ENCODE measurements around the gene SON. TPM values are rescaled to one million over a fixed set of nuclear protein-coding genes. Genes with fewer than 3 reads are reported as not detected.
"Not testable (repeated sequence)": the region's sequence is repeated elsewhere in the genome, so short reads cannot be mapped to it uniquely, and the experiment has no call there.

SON gene
- total RNA-seq, 2 experiments from 2014 or later, result 243 to 352 TPM

GRCh38 chr21:33608559-33608958 lies 65.7 kb downstream of the SON start:
- ChIA-PET CTCF (ENCODE audit: unreplicated experiment) (no interaction called here), POLR2A (interaction anchor here (0.7 to 1.5 kb wide), 3 partner anchors 8 to 324 kb away, joined by 4 to 5 read pairs (median 4); no protein-coding TSS in a partner anchor)
- H3K79me2 ChIP-seq (ENCODE audit: insufficient read depth, low read depth, low read length), result no peaks in the 10 kb centered on the region
- H3K4me1 ChIP-seq (ENCODE audit: insufficient read depth, low read length, poor library complexity, severe bottlenecking), result no peaks in the 10 kb centered on the region
- no peak overlapping the region for H2AFZ ChIP-seq (ENCODE audit: low read length)
- H3K9me2 ChIP-seq (ENCODE audit: insufficient read depth, low read length), result no peaks in the 10 kb centered on the region
- TF ChIP-seq EZH2phosphoT487 (IDR thresholded peaks at IDR 0.05; ENCODE audit: borderline replicate concordance, low read depth, low read length), result no peak
- TF ChIP-seq, protein P1, sequence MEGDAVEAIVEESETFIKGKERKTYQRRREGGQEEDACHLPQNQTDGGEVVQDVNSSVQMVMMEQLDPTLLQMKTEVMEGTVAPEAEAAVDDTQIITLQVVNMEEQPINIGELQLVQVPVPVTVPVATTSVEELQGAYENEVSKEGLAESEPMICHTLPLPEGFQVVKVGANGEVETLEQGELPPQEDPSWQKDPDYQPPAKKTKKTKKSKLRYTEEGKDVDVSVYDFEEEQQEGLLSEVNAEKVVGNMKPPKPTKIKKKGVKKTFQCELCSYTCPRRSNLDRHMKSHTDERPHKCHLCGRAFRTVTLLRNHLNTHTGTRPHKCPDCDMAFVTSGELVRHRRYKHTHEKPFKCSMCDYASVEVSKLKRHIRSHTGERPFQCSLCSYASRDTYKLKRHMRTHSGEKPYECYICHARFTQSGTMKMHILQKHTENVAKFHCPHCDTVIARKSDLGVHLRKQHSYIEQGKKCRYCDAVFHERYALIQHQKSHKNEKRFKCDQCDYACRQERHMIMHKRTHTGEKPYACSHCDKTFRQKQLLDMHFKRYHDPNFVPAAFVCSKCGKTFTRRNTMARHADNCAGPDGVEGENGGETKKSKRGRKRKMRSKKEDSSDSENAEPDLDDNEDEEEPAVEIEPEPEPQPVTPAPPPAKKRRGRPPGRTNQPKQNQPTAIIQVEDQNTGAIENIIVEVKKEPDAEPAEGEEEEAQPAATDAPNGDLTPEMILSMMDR (conservative IDR thresholded peaks at IDR 0.05; ENCODE audit: low read length), result no peak
- no peak overlapping the region for H3K4me2 ChIP-seq (ENCODE audit: low read length)
- no peaks in the 10 kb centered on the region for H3K9me3 ChIP-seq (ENCODE audit: low read length)
- H3K36me3 ChIP-seq (ENCODE audit: insufficient read depth, low read length), result peaks cover 13% of the 10 kb centered on the region; the same call in 1 of the 2 replicates
- intact Hi-C loops (cut with micrococcal nuclease; ENCODE audit: unreplicated experiment), result loop anchor here (10.0 kb wide), 1 partner anchor 164 kb away; no protein-coding TSS in a partner anchor
- no TSS peak for BruUV-seq (replicated peaks)
- no peak for DNase-seq (ENCODE audit: low spot score)
- no peak overlapping the region for H3K27ac ChIP-seq (ENCODE audit: low read depth, low read length, poor library complexity, severe bottlenecking)
- H3K4me3 ChIP-seq (ENCODE audit: low read depth, low read length, poor library complexity, severe bottlenecking), result no peak overlapping the region
- H4K20me1 ChIP-seq (ENCODE audit: insufficient read depth, low read length), result no peaks in the 10 kb centered on the region

GRCh38 chr21:33611006-33611744 lies 68.3 kb downstream of the SON start:
- Histone ChIP-seq H3K9me3 (ENCODE audit: low read length) (no peaks in the 10 kb centered on the region), H3K9me2 (ENCODE audit: insufficient read depth, low read length) (no peaks in the 10 kb centered on the region), H3K36me3 (ENCODE audit: insufficient read depth, low read length) (peaks cover 13% of the 10 kb centered on the region; the same call in 1 of the 2 replicates), H3K79me2 (ENCODE audit: insufficient read depth, low read depth, low read length) (no peaks in the 10 kb centered on the region), H4K20me1 (ENCODE audit: insufficient read depth, low read length) (no peaks in the 10 kb centered on the region), H3K4me2 (ENCODE audit: low read length) (no peak overlapping the region), H3K4me3 (ENCODE audit: low read depth, low read length, poor library complexity, severe bottlenecking) (no peak overlapping the region), H3K4me1 (ENCODE audit: insufficient read depth, low read length, poor library complexity, severe bottlenecking) (no peaks in the 10 kb centered on the region), H2AFZ (ENCODE audit: low read length) (no peak overlapping the region), H3K27ac (ENCODE audit: low read depth, low read length, poor library complexity, severe bottlenecking) (no peak overlapping the region)
- ChIA-PET CTCF (ENCODE audit: unreplicated experiment) (no interaction called here), POLR2A (interaction anchor here (1.0 kb wide), 1 partner anchor 46 kb away, joined by 3 read pairs; no protein-coding TSS in a partner anchor)
- intact Hi-C loops (cut with micrococcal nuclease; ENCODE audit: unreplicated experiment), result no loop called here
- TF ChIP-seq, protein P1 (conservative IDR thresholded peaks at IDR 0.05; ENCODE audit: low read length), result no peak
- TF ChIP-seq EZH2phosphoT487 (IDR thresholded peaks at IDR 0.05; ENCODE audit: borderline replicate concordance, low read depth, low read length), result no peak
- BruUV-seq (replicated peaks), result no TSS peak
- no peak for DNase-seq (ENCODE audit: low spot score)

- DNase-seq (ENCODE audit: low spot score); BruUV-seq (replicated peaks); H3K9me2 ChIP-seq (ENCODE audit: insufficient read depth, low read length); H3K4me1 ChIP-seq (ENCODE audit: insufficient read depth, low read length, poor library complexity, severe bottlenecking); CTCF ChIA-PET (ENCODE audit: unreplicated experiment); H3K9me3 ChIP-seq (ENCODE audit: low read length); H3K4me2 ChIP-seq (ENCODE audit: low read length); intact Hi-C loops (cut with micrococcal nuclease; ENCODE audit: unreplicated experiment); H3K27ac ChIP-seq (ENCODE audit: low read depth, low read length, poor library complexity, severe bottlenecking); H3K4me3 ChIP-seq (ENCODE audit: low read depth, low read length, poor library complexity, severe bottlenecking); H4K20me1 ChIP-seq (ENCODE audit: insufficient read depth, low read length); H3K79me2 ChIP-seq (ENCODE audit: insufficient read depth, low read depth, low read length); H2AFZ ChIP-seq (ENCODE audit: low read length): not testable (repeated sequence)
- peaks cover 23% of the 10 kb centered on the region for H3K36me3 ChIP-seq (ENCODE audit: insufficient read depth, low read length)
- POLR2A ChIA-PET, result interaction anchor here (0.7 kb wide), 1 partner anchor 468 kb away, joined by 4 read pairs; no protein-coding TSS in a partner anchor
Observed at GRCh38 chr21:33617565-33617964, 74.7 kb downstream of the SON start.
